GM10847 (cell line): ENCODE results near the gene TGFB1I1.

Source experiments
- POLR2A ChIP-seq: IDR thresholded peaks from 2 replicates; pipeline ENCODE4 v1.6.1; 2011; ENCODE audit not compliant: insufficient read length; ENCODE audit errors: extremely low read depth

Gene TGFB1I1

DNA sequence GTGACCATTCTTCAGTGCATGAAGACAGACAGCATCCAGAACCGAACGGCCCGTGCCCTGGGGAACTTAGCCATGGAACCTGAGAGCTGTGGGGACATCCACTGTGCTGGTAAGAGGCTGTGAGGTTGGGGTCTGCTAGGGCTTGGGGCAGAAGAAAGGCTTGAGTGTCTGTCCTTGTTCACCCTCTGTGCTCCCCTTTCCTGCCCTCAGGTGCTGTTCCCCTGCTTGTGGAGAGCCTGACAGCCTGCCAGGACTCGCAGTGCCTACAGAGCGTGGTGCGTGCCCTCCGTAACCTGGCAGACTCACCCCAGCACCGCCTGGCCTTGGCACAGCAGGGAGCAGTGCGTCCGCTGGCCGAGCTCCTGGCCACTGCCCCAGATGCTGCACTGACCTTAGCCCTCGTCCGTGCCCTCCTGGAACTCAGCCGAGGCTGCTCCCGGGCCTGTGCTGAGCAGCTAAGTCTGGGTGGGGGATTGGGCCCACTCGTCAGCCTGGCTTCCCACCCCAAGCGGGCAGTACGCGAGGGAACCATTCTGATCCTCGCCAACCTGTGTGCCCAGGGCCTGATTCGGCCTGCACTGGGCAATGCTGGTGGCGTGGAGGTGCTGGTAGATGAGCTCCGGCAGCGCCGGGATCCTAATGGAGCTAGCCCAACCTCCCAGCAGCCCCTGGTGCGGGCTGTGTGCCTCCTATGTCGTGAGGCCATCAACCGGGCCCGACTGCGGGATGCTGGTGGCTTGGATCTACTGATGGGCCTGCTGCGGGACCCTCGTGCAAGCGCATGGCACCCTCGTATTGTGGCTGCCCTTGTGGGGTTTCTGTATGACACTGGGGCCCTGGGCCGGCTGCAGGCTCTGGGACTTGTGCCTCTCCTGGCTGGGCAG, 9.8 kb upstream of the TGFB1I1 start:
- no peak for TF ChIP-seq POLR2A

DNA sequence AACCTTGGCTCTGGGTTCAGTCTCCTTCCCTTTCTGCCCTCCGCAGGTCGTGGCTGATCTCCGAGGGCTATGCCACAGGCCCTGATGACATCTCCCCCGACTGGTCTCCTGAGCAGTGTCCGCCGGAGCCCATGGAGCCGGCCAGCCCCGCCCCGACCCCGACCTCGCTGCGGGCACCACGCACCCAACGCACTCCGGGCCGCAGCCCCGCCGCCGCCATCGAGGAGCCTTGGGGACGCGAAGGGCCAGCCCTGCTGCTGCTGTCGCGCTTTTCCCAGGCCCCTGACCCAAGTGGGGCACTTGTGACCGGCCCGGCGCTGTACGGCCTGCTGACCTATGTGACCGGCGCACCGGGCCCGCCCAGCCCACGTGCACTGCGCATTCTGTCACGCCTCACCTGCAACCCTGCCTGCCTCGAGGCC, 7.6 kb upstream of the TGFB1I1 start:
- TF ChIP-seq POLR2A, result no peak

DNA sequence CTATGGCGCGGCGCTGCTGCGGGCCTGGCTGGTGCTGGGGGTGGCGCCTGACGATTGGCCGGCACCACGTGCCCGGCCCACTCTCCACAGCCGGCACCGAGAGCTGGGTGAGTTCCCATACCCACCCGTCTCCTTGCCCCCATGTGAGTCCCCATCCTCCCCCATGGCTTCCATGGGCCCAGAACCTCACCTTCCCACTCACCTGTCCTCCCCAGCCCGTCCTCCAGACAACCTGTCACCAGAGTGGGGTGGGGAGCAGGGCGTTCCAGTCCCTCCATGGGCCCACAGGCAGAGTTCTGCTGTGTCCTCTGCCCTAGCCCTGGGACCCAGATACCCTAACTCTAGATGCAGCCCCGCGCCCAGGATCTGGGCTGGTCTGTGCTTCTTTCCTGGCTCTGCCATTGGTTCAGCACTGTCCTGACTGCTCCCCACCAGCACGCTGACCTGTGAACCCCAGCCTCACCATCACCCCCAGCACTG, 7.1 kb upstream of the TGFB1I1 start:
- no peak for TF ChIP-seq POLR2A

DNA sequence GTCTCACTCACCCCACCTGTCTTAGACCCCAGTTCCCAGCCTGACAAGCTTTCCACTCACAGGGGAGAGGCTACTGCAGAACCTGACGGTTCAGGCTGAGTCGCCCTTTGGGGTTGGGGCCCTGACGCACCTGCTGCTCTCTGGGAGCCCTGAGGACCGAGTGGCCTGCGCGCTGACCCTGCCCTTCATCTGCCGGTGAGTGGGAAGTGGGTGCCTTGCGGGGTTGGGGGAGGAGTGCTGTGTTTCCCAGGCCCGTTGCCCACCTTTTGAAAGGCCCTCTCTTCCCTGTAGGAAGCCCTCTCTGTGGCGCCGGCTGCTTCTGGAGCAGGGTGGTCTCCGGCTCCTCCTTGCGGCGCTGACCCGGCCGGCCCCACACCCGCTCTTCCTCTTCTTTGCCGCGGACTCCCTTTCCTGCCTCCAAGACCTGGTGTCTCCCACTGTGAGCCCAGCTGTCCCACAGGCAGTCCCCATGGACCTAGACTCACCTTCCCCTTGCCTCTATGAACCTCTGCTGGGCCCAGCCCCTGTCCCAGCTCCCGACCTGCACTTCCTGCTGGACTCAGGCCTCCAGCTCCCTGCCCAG, 6.1 kb upstream of the TGFB1I1 start:
- no peak for TF ChIP-seq POLR2A

DNA sequence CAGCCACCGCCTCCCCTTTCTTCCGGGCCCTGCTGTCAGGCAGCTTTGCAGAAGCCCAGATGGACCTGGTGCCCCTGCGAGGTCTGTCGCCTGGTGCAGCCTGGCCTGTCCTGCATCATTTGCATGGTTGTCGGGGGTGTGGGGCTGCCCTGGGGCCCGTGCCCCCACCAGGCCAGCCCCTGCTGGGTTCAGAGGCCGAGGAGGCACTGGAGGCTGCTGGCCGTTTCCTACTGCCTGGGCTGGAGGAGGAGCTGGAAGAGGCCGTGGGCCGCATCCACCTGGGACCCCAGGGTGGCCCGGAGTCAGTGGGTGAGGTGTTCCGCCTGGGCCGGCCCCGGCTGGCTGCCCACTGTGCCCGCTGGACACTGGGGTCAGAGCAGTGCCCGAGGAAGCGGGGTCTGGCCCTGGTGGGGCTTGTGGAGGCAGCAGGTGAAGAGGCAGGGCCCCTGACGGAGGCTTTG, 5.5 kb upstream of the TGFB1I1 start:
- TF ChIP-seq POLR2A, result no peak

DNA sequence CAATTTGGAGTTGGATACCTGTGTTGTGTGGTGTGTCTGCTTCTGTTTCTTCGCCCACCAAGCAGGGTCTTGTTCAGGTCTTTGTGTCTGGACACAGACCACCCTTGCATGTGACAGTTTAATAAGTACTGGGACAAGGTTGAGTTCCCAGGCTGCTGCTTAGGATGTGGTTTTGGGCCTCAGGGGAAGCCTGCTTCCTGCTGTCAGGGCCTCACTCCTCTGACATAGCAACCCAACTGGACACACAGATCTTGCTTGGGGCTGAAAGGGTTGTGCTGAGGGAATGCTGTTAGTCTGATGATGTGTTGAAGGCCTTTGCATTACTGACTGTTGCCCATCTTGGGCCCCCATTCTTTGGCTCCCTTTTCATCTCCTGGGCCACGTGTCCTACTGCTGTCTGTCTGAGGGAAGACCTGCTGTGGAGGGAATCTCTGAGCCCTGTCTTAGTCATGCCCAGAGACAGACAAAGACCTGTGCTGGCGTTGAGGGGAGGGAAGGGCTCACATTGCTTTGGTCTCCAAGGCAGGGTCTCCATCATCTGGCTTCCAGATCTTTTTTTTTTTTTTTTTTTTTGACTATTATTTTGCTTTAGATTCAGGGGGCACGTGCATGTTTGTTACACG, 4.7 kb upstream of the TGFB1I1 start:
- no peak for TF ChIP-seq POLR2A

DNA sequence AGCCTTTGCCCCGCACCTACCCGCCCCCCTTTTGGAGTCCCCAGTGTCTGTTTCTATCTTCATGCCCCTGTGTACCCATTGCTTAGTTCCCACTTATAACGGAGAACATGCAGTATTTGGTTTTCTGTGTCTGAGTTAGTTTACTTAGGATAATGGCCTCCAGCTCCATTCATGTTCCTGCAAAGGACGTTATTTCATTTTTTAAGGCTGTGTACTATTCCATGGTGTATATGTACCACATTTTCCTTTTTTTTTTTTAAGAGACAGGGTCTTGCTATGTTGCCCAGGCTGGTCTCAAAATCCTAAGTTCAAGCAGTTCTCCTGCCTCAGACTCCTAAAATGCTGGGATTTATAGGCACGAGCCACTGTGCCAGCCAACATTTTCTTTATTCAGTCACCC, 4.1 kb upstream of the TGFB1I1 start:
- TF ChIP-seq POLR2A, result no peak

DNA sequence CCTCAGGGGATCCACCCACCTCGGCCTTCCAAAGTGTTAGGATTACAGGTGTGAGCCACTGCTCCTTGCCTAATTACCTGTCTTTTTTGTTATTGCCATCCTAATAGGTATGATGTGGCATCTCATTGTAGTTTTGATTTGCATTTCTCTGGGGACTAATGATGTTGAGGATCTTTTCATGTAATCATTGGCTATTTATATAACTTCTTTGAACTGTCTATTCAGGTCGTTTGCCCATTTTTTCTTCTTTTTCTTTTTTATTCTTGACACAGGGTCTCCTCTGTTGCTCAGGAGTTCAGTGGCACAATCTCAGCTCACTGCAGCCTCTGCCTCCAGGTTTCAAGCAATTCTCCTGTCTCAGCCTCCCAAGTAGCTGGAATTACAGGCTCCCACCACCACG, 1.3 kb upstream of the TGFB1I1 start:
- no peak for TF ChIP-seq POLR2A

DNA sequence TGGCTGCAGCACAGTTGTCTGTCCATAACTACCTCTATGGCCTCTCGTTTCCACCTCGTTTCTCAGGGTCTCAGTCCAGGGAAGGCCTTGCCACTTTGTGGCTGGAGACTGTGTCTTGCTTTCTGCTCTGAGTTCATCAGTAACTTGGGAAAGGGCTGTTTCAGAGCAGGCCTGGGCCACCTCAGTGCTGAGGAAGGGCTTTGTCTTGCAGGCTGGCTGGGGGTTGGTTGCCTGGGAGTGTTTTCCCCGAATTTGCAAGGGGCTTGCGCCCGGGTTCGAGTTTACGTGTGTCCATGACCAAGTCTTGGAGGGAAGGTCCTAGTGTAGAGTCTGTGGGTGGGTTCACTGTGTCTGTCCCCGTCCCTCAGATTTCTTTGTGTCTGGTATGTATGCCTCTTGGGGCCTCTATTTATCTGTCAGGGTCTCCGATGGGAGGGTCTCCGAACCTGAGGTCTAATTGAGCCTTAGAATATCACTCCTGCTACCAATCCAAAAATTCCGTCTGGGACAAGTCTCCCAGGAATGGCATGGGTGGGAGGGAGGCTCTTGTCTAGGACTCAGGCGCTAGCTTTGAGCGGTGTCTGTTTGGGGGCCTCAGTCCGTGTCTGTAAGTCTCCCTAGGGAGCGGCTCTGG, 594 bp upstream of the TGFB1I1 start:
- TF ChIP-seq POLR2A, result no peak

DNA sequence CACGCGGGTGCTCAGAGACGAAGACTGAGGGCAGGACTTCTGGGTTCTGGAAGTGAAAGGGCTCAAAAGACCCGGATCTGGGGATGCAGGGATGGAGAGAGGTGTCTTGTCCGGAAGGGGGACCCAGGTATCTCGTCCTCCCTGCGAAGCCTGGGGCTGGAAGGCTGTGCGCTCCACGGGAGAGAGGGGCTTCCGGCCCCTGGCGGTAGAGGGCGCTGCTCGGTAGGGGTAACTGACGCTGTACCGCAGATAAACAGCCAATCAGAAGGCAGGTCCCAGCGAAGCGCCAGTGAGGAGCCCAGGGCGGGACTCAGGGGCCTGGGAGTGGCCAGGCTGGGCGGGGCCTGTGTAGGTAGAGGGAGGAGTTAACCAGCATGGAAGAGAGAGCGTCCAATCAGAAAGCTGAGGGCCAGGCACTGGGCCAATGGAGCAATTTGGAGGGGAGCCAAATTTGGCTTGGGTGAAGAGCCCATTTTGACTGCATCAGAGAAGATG, 804 bp downstream of the TGFB1I1 start:
- TF ChIP-seq POLR2A, result no peak

DNA sequence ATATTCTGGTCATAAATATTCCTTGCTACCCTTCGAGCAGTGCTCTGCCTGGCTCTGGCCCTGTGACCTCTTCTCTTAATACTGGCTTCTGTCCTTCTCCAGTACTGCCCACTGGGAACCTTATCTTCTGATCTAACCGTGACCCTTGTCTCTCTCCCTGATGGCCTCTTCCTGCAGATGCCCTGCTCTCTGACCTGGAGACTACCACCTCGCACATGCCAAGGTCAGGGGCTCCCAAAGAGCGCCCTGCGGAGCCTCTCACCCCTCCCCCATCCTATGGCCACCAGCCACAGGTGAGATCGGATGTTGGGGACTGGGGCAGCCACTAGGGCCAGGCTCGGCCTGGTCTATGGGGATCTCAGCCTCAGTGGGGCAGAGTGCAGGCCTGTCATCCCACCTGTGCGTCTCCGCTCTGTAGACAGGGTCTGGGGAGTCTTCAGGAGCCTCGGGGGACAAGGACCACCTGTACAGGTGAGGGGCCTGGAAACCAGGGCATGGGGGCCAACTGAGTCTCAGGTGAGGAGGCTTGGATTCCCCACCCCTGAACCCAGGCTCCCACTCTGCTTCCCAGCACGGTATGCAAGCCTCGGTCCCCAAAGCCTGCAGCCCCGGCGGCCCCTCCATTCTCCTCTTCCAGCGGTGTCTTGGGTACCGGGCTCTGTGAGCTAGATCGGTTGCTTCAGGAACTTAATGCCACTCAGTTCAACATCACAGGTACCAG, 1.5 kb downstream of the TGFB1I1 start:
- TF ChIP-seq POLR2A, result no peak

DNA sequence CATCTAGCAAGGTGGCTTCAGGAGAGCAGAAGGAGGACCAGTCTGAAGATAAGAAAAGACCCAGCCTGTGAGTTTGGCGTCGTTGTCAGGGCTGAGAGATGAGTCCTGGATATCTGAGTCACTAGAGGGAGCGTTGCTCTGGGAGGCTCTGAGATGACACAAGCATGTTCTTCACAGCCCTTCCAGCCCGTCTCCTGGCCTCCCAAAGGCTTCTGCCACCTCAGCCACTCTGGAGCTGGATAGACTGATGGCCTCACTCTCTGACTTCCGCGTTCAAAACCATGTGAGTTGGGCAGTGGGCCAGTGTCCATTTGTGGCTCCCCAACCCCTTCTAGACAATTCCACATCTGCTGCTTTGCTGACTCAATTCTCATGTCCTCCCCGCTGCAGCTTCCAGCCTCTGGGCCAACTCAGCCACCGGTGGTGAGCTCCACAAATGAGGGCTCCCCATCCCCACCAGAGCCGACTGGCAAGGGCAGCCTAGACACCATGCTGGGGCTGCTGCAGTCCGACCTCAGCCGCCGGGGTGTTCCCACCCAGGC, 2.3 kb downstream of the TGFB1I1 start:
- no peak for TF ChIP-seq POLR2A

DNA sequence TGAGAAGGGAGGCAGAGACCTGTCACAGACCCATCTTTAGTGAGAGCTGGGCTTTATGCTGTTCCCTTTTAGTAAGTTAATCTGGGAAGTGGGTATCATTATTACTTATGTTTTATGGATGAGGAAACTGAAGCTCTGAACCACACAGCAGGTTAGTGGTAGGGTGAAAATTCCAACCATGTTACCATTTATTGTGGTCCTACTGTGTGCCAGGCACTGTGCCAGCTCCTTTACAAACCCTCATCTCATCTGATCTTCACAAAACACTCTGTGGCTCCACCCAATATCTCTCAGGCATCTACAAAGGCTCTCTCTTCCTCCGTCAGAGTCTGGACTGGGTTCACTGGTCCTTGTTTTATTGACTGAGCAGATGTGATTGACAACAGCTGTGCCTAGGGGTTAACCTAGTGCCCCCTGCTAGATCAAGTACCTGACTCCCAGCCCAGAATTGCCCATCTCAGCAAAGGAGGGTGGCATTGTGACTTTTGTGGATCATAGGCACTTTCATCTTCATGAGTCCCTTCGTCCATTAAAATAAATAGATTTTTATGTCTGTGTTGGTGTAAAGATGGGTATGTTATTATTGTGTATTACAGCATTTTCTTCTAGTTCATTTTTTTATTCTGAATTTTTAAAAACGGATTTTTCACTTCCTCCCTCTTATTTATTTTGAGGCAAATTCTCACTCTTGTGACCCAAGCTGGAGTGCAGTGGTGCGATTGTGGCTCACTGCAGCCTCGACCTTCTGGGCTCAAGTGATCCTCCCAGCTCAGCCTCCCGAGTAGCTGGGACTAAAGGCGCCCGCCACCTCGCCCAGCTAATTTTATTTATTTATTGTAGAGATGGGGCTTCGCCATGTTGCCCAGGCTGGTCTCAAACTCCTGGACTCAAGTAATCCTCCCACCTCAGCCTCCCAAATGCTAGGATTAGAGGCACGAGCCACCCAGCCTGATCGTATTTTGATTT, 3.1 kb downstream of the TGFB1I1 start:
- TF ChIP-seq POLR2A, result no peak
